Ishikawa (cell line): ENCODE results near the gene ATP9B.

Source experiments
- CEBPB ChIP-seq: IDR thresholded peaks from 2 replicates; pipeline ENCODE4 v1.6.1; 2012
- EGR1 ChIP-seq: IDR thresholded peaks from 2 replicates; pipeline ENCODE4 v1.6.1; 2012
- EP300 ChIP-seq: IDR thresholded peaks from 2 replicates; pipeline ENCODE4 v1.6.1; 2012; ENCODE audit warnings: borderline replicate concordance
- MAX ChIP-seq: IDR thresholded peaks from 2 replicates; pipeline ENCODE4 v1.6.1; 2012
- NFIC ChIP-seq: IDR thresholded peaks from 2 replicates; pipeline ENCODE4 v1.6.1; 2012
- RAD21 ChIP-seq: IDR thresholded peaks from 2 replicates; pipeline ENCODE4 v1.6.1; 2012; ENCODE audit warnings: low read depth
- REST ChIP-seq: IDR thresholded peaks from 2 replicates; pipeline ENCODE4 v1.6.1; 2012; ENCODE audit warnings: low read depth, mild to moderate bottlenecking
- TEAD4 ChIP-seq: IDR thresholded peaks from 2 replicates; pipeline ENCODE4 v1.6.1; 2012
- YY1 ChIP-seq: IDR thresholded peaks from 2 replicates; pipeline ENCODE4 v1.6.1; 2012; ENCODE audit warnings: low read depth

GRCh38 chr18:79371561-79372121 is 302.4 kb downstream of the ATP9B start:
- TF ChIP-seq YY1 (no peak), CEBPB (no peak), EGR1 (no peak), RAD21 (no peak), REST (no peak), TEAD4 (no peak), NFIC (no peak), EP300 (no peak), MAX (no peak)
